Panc1 (cell line): Measurements from ENCODE around the gene LRRC4.

Source experiments
- POLR2AphosphoS5 ChIP-seq: IDR thresholded peaks from 2 replicates; pipeline ENCODE4 v1.6.1; 2012; ENCODE audit warnings: mild to moderate bottlenecking, low read depth, low read length, moderate library complexity
- SIN3A ChIP-seq: IDR thresholded peaks from 2 replicates; pipeline ENCODE4 v1.6.1; 2012; ENCODE audit warnings: low read depth, mild to moderate bottlenecking, low read length, moderate library complexity, borderline replicate concordance; ENCODE audit not compliant: insufficient read depth
- TCF7L2 ChIP-seq: IDR thresholded peaks from 2 replicates; pipeline ENCODE4 v1.6.1; 2011; ENCODE audit warnings: mild to moderate bottlenecking, low read depth, low read length, inconsistent platforms
- TF ChIP-seq, protein P1 (sequence below): fragments of 450-650 bp; IDR thresholded peaks from 2 replicates; pipeline ENCODE4 v1.5.1; 2017; ENCODE audit warnings: mild to moderate bottlenecking
- TF ChIP-seq, protein P2 (sequence below), 2 experiments: IDR thresholded peaks; 2 replicates each; pipeline ENCODE4 v1.6.1; 2011 to 2012; ENCODE audit warnings: low read depth in 2 of 2, control low read depth in 1 of 2, low read length in 1 of 2, mild to moderate bottlenecking in 1 of 2, moderate library complexity in 1 of 2; ENCODE audit not compliant: insufficient read depth in 1 of 2

DNA sequence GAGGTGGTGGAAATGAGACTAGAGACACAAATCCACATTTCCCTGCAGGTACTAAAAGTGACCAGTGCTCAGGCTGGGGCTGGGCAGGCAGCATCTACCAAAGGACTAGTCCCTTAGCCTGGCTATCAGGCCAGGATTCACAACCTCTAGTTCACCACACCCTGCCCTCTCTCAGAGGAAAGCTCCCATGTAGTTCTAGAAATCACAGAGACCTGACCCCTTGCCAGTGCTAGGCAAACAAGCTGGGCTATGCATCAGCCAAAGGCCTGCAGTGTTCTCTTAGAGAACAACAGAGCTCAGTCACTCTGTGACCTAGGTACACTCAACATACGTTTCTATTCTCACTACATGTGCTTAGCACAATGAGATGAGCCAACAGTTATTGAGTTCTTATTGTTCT is 26.7 kb upstream of the LRRC4 start:
- TF ChIP-seq SIN3A (no peak), TCF7L2 (no peak), POLR2AphosphoS5 (no peak)
- TF ChIP-seq, protein P1, sequence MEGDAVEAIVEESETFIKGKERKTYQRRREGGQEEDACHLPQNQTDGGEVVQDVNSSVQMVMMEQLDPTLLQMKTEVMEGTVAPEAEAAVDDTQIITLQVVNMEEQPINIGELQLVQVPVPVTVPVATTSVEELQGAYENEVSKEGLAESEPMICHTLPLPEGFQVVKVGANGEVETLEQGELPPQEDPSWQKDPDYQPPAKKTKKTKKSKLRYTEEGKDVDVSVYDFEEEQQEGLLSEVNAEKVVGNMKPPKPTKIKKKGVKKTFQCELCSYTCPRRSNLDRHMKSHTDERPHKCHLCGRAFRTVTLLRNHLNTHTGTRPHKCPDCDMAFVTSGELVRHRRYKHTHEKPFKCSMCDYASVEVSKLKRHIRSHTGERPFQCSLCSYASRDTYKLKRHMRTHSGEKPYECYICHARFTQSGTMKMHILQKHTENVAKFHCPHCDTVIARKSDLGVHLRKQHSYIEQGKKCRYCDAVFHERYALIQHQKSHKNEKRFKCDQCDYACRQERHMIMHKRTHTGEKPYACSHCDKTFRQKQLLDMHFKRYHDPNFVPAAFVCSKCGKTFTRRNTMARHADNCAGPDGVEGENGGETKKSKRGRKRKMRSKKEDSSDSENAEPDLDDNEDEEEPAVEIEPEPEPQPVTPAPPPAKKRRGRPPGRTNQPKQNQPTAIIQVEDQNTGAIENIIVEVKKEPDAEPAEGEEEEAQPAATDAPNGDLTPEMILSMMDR, result no peak
- TF ChIP-seq, protein P2, sequence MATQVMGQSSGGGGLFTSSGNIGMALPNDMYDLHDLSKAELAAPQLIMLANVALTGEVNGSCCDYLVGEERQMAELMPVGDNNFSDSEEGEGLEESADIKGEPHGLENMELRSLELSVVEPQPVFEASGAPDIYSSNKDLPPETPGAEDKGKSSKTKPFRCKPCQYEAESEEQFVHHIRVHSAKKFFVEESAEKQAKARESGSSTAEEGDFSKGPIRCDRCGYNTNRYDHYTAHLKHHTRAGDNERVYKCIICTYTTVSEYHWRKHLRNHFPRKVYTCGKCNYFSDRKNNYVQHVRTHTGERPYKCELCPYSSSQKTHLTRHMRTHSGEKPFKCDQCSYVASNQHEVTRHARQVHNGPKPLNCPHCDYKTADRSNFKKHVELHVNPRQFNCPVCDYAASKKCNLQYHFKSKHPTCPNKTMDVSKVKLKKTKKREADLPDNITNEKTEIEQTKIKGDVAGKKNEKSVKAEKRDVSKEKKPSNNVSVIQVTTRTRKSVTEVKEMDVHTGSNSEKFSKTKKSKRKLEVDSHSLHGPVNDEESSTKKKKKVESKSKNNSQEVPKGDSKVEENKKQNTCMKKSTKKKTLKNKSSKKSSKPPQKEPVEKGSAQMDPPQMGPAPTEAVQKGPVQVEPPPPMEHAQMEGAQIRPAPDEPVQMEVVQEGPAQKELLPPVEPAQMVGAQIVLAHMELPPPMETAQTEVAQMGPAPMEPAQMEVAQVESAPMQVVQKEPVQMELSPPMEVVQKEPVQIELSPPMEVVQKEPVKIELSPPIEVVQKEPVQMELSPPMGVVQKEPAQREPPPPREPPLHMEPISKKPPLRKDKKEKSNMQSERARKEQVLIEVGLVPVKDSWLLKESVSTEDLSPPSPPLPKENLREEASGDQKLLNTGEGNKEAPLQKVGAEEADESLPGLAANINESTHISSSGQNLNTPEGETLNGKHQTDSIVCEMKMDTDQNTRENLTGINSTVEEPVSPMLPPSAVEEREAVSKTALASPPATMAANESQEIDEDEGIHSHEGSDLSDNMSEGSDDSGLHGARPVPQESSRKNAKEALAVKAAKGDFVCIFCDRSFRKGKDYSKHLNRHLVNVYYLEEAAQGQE (IDR thresholded peaks at IDR 0.05; ENCODE audit: insufficient read depth in 1 of 2, low read depth in 2 of 2, low read length in 1 of 2), result no peak
